GM23338 (cell line): ENCODE measurements around the gene COL4A2. TPM values are rescaled to one million over a fixed set of nuclear protein-coding genes. Genes with fewer than 3 reads are reported as not detected.
A peak's percentile ranks its signal among the peaks of the same experiment; 100 is the strongest.

Experiments
- ATAC-seq: fragments of 200-7000 bp; cut with Tn5 transposase; 3 replicates; pipeline ENCODE4 v1.9.1; 2020
- DNase-seq: peaks from one replicate; pipeline ENCODE4 v3.0.0-alpha.2; 2015; ENCODE audit warnings: low spot score
- H2AFZ ChIP-seq: fragments of 200-600 bp; sonication (generic); 2 replicates; pipeline ENCODE4 v1.8.0; 2016; ENCODE audit warnings: antibody characterized with exemption, mild to moderate bottlenecking, moderate library complexity
- H3F3A ChIP-seq: fragments of 200-600 bp; sonication (generic); replicated peaks from 2 replicates; pipeline ENCODE4 v1.8.0; 2017; ENCODE audit warnings: antibody characterized with exemption, mixed run types, low read depth
- H3K27ac ChIP-seq: fragments of 200-600 bp; sonication (generic); 2 replicates; pipeline ENCODE4 v1.6.1; 2016; ENCODE audit warnings: low read depth
- H3K27me3 ChIP-seq: fragments of 200-600 bp; sonication (generic); 2 replicates; pipeline ENCODE4 v1.8.0; 2016; ENCODE audit warnings: mild to moderate bottlenecking, mixed run types, moderate library complexity; ENCODE audit not compliant: insufficient read depth
- H3K36me3 ChIP-seq: fragments of 200-600 bp; sonication (generic); 2 replicates; pipeline ENCODE4 v1.8.0; 2016; ENCODE audit warnings: mild to moderate bottlenecking; ENCODE audit not compliant: insufficient read depth
- H3K4me1 ChIP-seq: fragments of 200-600 bp; sonication (generic); 2 replicates; pipeline ENCODE4 v1.8.0; 2016; ENCODE audit warnings: mild to moderate bottlenecking, moderate library complexity; ENCODE audit not compliant: insufficient read depth
- H3K4me2 ChIP-seq: fragments of 200-600 bp; sonication (generic); 2 replicates; pipeline ENCODE4 v1.7.1; 2017; ENCODE audit warnings: mixed run types
- H3K4me3 ChIP-seq: fragments of 200-600 bp; sonication (generic); 2 replicates; pipeline ENCODE4 v1.6.1; 2016; ENCODE audit warnings: mixed run types
- H3K79me2 ChIP-seq: fragments of 200-600 bp; sonication (generic); replicated peaks from 2 replicates; pipeline ENCODE4 v1.8.0; 2017; ENCODE audit warnings: mild to moderate bottlenecking; ENCODE audit not compliant: insufficient read depth
- H3K9me2 ChIP-seq: fragments of 200-600 bp; sonication (generic); 2 replicates; pipeline ENCODE4 v1.8.0; 2017; ENCODE audit not compliant: insufficient read depth
- H4K20me1 ChIP-seq: fragments of 200-600 bp; sonication (generic); replicated peaks from 2 replicates; pipeline ENCODE4 v1.8.0; 2017; ENCODE audit warnings: mild to moderate bottlenecking; ENCODE audit not compliant: insufficient read depth
- H3K27ac Mint-ChIP-seq: 2 replicates; pipeline ENCODE4 v1.8.0; 2020; ENCODE audit warnings: inconsistent platforms, mild to moderate bottlenecking, moderate library complexity, mixed read lengths
- H3K27me3 Mint-ChIP-seq: 3 replicates; pipeline ENCODE4 v1.8.0; 2022; ENCODE audit warnings: low read depth, mild to moderate bottlenecking, moderate library complexity, mixed read lengths, inconsistent platforms; ENCODE audit not compliant: insufficient read depth, poor library complexity
- H3K36me3 Mint-ChIP-seq: 3 replicates; pipeline ENCODE4 v1.8.0; 2021; ENCODE audit warnings: low read depth, mild to moderate bottlenecking, inconsistent platforms, moderate library complexity, mixed read lengths
- H3K4me1 Mint-ChIP-seq: 3 replicates; pipeline ENCODE4 v1.8.0; 2020; ENCODE audit warnings: mild to moderate bottlenecking, inconsistent platforms, mixed read lengths
- H3K4me3 Mint-ChIP-seq: 3 replicates; pipeline ENCODE4 v1.8.0; 2021; ENCODE audit warnings: moderate library complexity, mild to moderate bottlenecking, inconsistent platforms, mixed read lengths
- H3K9me3 Mint-ChIP-seq: 3 replicates; pipeline ENCODE4 v1.8.0; 2020; ENCODE audit warnings: moderate library complexity, mild to moderate bottlenecking, inconsistent platforms, mixed read lengths
- CREB1 ChIP-seq: fragments of 250-450 bp; sonication (Bioruptor Pico); IDR thresholded peaks from 2 replicates; pipeline ENCODE4 v1.5.0; 2020; ENCODE audit warnings: low read depth, mild to moderate bottlenecking, moderate library complexity
- ETS1 ChIP-seq: IDR thresholded peaks from 2 replicates; pipeline ENCODE4 v1.6.1; 2016; ENCODE audit warnings: antibody characterized with exemption
- JUNB ChIP-seq: IDR thresholded peaks from one replicate; pipeline ENCODE4 v1.6.1; 2016; ENCODE audit warnings: antibody characterized with exemption; ENCODE audit not compliant: unreplicated experiment
- REST ChIP-seq: IDR thresholded peaks from one replicate; pipeline ENCODE4 v1.6.1; 2018; ENCODE audit warnings: antibody characterized with exemption; ENCODE audit not compliant: unreplicated experiment
- STAT1 ChIP-seq: IDR thresholded peaks from one replicate; pipeline ENCODE4 v1.6.1; 2016; ENCODE audit warnings: antibody characterized with exemption; ENCODE audit not compliant: unreplicated experiment
- ZNF331 ChIP-seq: fragments of 250-450 bp; sonication (Bioruptor Pico); IDR thresholded peaks from 2 replicates; pipeline ENCODE4 v1.5.0; 2020; ENCODE audit warnings: low read depth, mild to moderate bottlenecking, moderate library complexity
- ZNF462 ChIP-seq: fragments of 250-450 bp; sonication (Bioruptor Pico); IDR thresholded peaks from 2 replicates; pipeline ENCODE4 v1.5.0; 2020; ENCODE audit warnings: mild to moderate bottlenecking, moderate library complexity
- polyA plus RNA-seq: library from polyadenylated mRNA; unstranded; fragments of >200 nt; fragmentation: Nextera tagmentation; extraction: Ambion mirVana; gene quantifications from 2 replicates; pipeline ENCODE4 v1.2.1, GENCODE V29; 2016
- total RNA-seq: library from RNA; depleted of rRNA; stranded (reverse); fragments of >200 nt; shearing (Covaris generic); gene quantifications from 2 replicates; pipeline ENCODE4 v1.2.3, GENCODE V29; 2014

COL4A2 gene
- total and polyA plus RNA-seq, 2 experiments from 2014 or later = 37.4 to 131 TPM

GRCh38 chr13:110341445-110342244, 34.6 kb downstream of the COL4A2 start:
- Histone ChIP-seq H4K20me1 (peaks cover 11% of the 10 kb centered on the region), H3F3A (no peaks in the 10 kb centered on the region), H3K27ac (no peak overlapping the region; the same call in 1 of the 2 replicates), H3K27me3 (no peaks in the 10 kb centered on the region), H3K36me3 (no peaks in the 10 kb centered on the region; the same call in 1 of the 2 replicates), H3K79me2 (peaks cover 35% of the 10 kb centered on the region), H3K4me1 (peaks cover 30% of the 10 kb centered on the region), H3K4me3 (no peak overlapping the region), H2AFZ (no peak overlapping the region), H3K4me2 (no peak overlapping the region), H3K9me2 (no peaks in the 10 kb centered on the region)
- no peaks in the 10 kb centered on the region; the same call in 2 of the 3 replicates for H3K36me3 Mint-ChIP-seq
- TF ChIP-seq REST (no peak), CREB1 (CRISPR knock-in tag) (no peak), ZNF331 (CRISPR knock-in tag) (no peak), JUNB (no peak), ZNF462 (CRISPR knock-in tag) (no peak), ETS1 (no peak), STAT1 (no peak)
- H3K4me1 Mint-ChIP-seq = peaks cover 42% of the 10 kb centered on the region
- ATAC-seq (peak; percentile 8; the same call in 1 of the 3 replicates), DNase-seq (no peak)
- H3K9me3 Mint-ChIP-seq = no peaks in the 10 kb centered on the region
- H3K27me3 Mint-ChIP-seq = no peaks in the 10 kb centered on the region
- peak overlapping the region; percentile 11; the same call in 1 of the 2 replicates for H3K27ac Mint-ChIP-seq
- H3K4me3 Mint-ChIP-seq = no peak overlapping the region
